RPMI8226 (cell line): ENCODE measurements around the gene EBF3.

ENCODE experiments used
- DNase-seq: peaks from one replicate; pipeline ENCODE4 v3.0.0-alpha.2; 2015

The EBF3 gene

GRCh38 chr10:129850790-129851189 lies 113.3 kb downstream of the EBF3 start:
- no peak for DNase-seq

- DNase-seq = no peak
Measured at GRCh38 chr10:129850316-129850715, 113.8 kb downstream of the EBF3 start.

GRCh38 chr10:129849853-129850252 lies 114.2 kb downstream of the EBF3 start:
- DNase-seq = no peak

GRCh38 chr10:129849452-129849750 lies 114.7 kb downstream of the EBF3 start:
- DNase-seq = no peak

- no peak for DNase-seq
Measured at GRCh38 chr10:129848696-129849451, 115.2 kb downstream of the EBF3 start.

GRCh38 chr10:129847741-129848483 lies 116.2 kb downstream of the EBF3 start:
- DNase-seq = no peak

GRCh38 chr10:129846991-129847391 lies 117.1 kb downstream of the EBF3 start:
- no peak for DNase-seq

GRCh38 chr10:129845111-129845753 lies 118.8 kb downstream of the EBF3 start:
- no peak for DNase-seq

- DNase-seq = no peak
Measured at GRCh38 chr10:129844216-129844766, 119.8 kb downstream of the EBF3 start.

GRCh38 chr10:129843702-129844101 lies 120.4 kb downstream of the EBF3 start:
- no peak for DNase-seq

- no peak for DNase-seq
Measured at GRCh38 chr10:129843131-129843541, 120.9 kb downstream of the EBF3 start.

GRCh38 chr10:129842031-129842430 lies 122.0 kb downstream of the EBF3 start:
- DNase-seq = no peak

- no peak for DNase-seq
Measured at GRCh38 chr10:129841590-129841989, 122.5 kb downstream of the EBF3 start.

GRCh38 chr10:129841071-129841470 lies 123.0 kb downstream of the EBF3 start:
- DNase-seq = no peak

- DNase-seq = no peak
Measured at GRCh38 chr10:129840196-129840590, 123.9 kb downstream of the EBF3 start.

GRCh38 chr10:129839285-129840195 lies 124.5 kb downstream of the EBF3 start:
- no peak for DNase-seq

- DNase-seq = no peak
Measured at GRCh38 chr10:129838794-129839193, 125.3 kb downstream of the EBF3 start.

GRCh38 chr10:129837909-129838582 lies 126.0 kb downstream of the EBF3 start:
- DNase-seq = no peak

GRCh38 chr10:129836253-129836652 lies 127.8 kb downstream of the EBF3 start:
- DNase-seq = no peak

- no peak for DNase-seq
Measured at GRCh38 chr10:129833994-129834739, 129.9 kb downstream of the EBF3 start.

GRCh38 chr10:129833468-129833950 lies 130.6 kb downstream of the EBF3 start:
- DNase-seq = no peak
